ENCODE results near the gene SPAG4. TPM values are rescaled to one million over a fixed set of nuclear protein-coding genes. Genes with fewer than 3 reads are reported as not detected.

Gene SPAG4
- total RNA-seq = 5.9 TPM

GRCh38 chr20:35615667-35616464 is at the start of gene SPAG4:
TSS of gene SPAG4 (plus strand) at chr20:35615829. CDS start at chr20:35616004, 175 bp downstream.
- no peaks in the 10 kb centered on the region for H3K27me3 ChIP-seq (ENCODE audit: insufficient read depth, low read length)
- H3K4me1 ChIP-seq (ENCODE audit: insufficient read depth, low read length) = peaks cover 47% of the 10 kb centered on the region
- peak within 1 kb of the TSS; percentile 50 for H3K4me3 ChIP-seq (ENCODE audit: low read length)
- H3K9me3 ChIP-seq (ENCODE audit: low read depth, low read length) = no peaks in the 10 kb centered on the region

- Histone ChIP-seq H3K4me1 (ENCODE audit: insufficient read depth, low read length) (no peaks in the 10 kb centered on the region), H3K9me3 (ENCODE audit: low read depth, low read length) (no peaks in the 10 kb centered on the region), H3K27me3 (ENCODE audit: insufficient read depth, low read length) (no peaks in the 10 kb centered on the region), H3K4me3 (ENCODE audit: low read length) (no peak overlapping the region)
Measured at GRCh38 chr20:35568645-35569044, 47.0 kb upstream of the SPAG4 start.

GRCh38 chr20:35571555-35571954 is 44.1 kb upstream of the SPAG4 start:
- Histone ChIP-seq H3K27me3 (ENCODE audit: insufficient read depth, low read length) (no peaks in the 10 kb centered on the region), H3K9me3 (ENCODE audit: low read depth, low read length) (no peaks in the 10 kb centered on the region), H3K4me1 (ENCODE audit: insufficient read depth, low read length) (no peaks in the 10 kb centered on the region), H3K4me3 (ENCODE audit: low read length) (no peak overlapping the region)

GRCh38 chr20:35572838-35573237 is 42.8 kb upstream of the SPAG4 start:
- no peaks in the 10 kb centered on the region for H3K4me1 ChIP-seq (ENCODE audit: insufficient read depth, low read length)
- H3K27me3 ChIP-seq (ENCODE audit: insufficient read depth, low read length) = no peaks in the 10 kb centered on the region
- no peaks in the 10 kb centered on the region for H3K9me3 ChIP-seq (ENCODE audit: low read depth, low read length)
- no peak overlapping the region for H3K4me3 ChIP-seq (ENCODE audit: low read length)

- Histone ChIP-seq H3K4me3 (ENCODE audit: low read length) (no peak overlapping the region), H3K27me3 (ENCODE audit: insufficient read depth, low read length) (no peaks in the 10 kb centered on the region), H3K4me1 (ENCODE audit: insufficient read depth, low read length) (no peaks in the 10 kb centered on the region), H3K9me3 (ENCODE audit: low read depth, low read length) (no peaks in the 10 kb centered on the region)
Measured at GRCh38 chr20:35575958-35576357, 39.7 kb upstream of the SPAG4 start.

GRCh38 chr20:35576816-35577215 is 38.8 kb upstream of the SPAG4 start:
- Histone ChIP-seq H3K4me3 (ENCODE audit: low read length) (no peak overlapping the region), H3K4me1 (ENCODE audit: insufficient read depth, low read length) (no peaks in the 10 kb centered on the region), H3K9me3 (ENCODE audit: low read depth, low read length) (no peaks in the 10 kb centered on the region), H3K27me3 (ENCODE audit: insufficient read depth, low read length) (no peaks in the 10 kb centered on the region)

- Histone ChIP-seq H3K9me3 (ENCODE audit: low read depth, low read length) (no peaks in the 10 kb centered on the region), H3K4me1 (ENCODE audit: insufficient read depth, low read length) (no peaks in the 10 kb centered on the region), H3K27me3 (ENCODE audit: insufficient read depth, low read length) (no peaks in the 10 kb centered on the region), H3K4me3 (ENCODE audit: low read length) (no peak overlapping the region)
Measured at GRCh38 chr20:35578469-35578868, 37.2 kb upstream of the SPAG4 start.

GRCh38 chr20:35579196-35579595 is 36.4 kb upstream of the SPAG4 start:
- Histone ChIP-seq H3K9me3 (ENCODE audit: low read depth, low read length) (no peaks in the 10 kb centered on the region), H3K4me1 (ENCODE audit: insufficient read depth, low read length) (no peaks in the 10 kb centered on the region), H3K4me3 (ENCODE audit: low read length) (no peak overlapping the region), H3K27me3 (ENCODE audit: insufficient read depth, low read length) (no peaks in the 10 kb centered on the region)

- no peaks in the 10 kb centered on the region for H3K4me1 ChIP-seq (ENCODE audit: insufficient read depth, low read length)
- H3K4me3 ChIP-seq (ENCODE audit: low read length) = no peak overlapping the region
- no peaks in the 10 kb centered on the region for H3K9me3 ChIP-seq (ENCODE audit: low read depth, low read length)
- no peaks in the 10 kb centered on the region for H3K27me3 ChIP-seq (ENCODE audit: insufficient read depth, low read length)
Measured at GRCh38 chr20:35582131-35582530, 33.5 kb upstream of the SPAG4 start.

- no peaks in the 10 kb centered on the region for H3K4me1 ChIP-seq (ENCODE audit: insufficient read depth, low read length)
- no peaks in the 10 kb centered on the region for H3K27me3 ChIP-seq (ENCODE audit: insufficient read depth, low read length)
- no peak overlapping the region for H3K4me3 ChIP-seq (ENCODE audit: low read length)
- H3K9me3 ChIP-seq (ENCODE audit: low read depth, low read length) = no peaks in the 10 kb centered on the region
Measured at GRCh38 chr20:35582741-35583404, 32.8 kb upstream of the SPAG4 start.

- H3K27me3 ChIP-seq (ENCODE audit: insufficient read depth, low read length) = no peaks in the 10 kb centered on the region
- no peaks in the 10 kb centered on the region for H3K4me1 ChIP-seq (ENCODE audit: insufficient read depth, low read length)
- H3K4me3 ChIP-seq (ENCODE audit: low read length) = no peak overlapping the region
- no peaks in the 10 kb centered on the region for H3K9me3 ChIP-seq (ENCODE audit: low read depth, low read length)
Measured at GRCh38 chr20:35583636-35584560, 31.7 kb upstream of the SPAG4 start.

- Histone ChIP-seq H3K4me3 (ENCODE audit: low read length) (no peak overlapping the region), H3K9me3 (ENCODE audit: low read depth, low read length) (no peaks in the 10 kb centered on the region), H3K27me3 (ENCODE audit: insufficient read depth, low read length) (no peaks in the 10 kb centered on the region), H3K4me1 (ENCODE audit: insufficient read depth, low read length) (no peaks in the 10 kb centered on the region)
Measured at GRCh38 chr20:35586751-35587425, 28.7 kb upstream of the SPAG4 start.

GRCh38 chr20:35587436-35587835 is 28.2 kb upstream of the SPAG4 start:
- no peaks in the 10 kb centered on the region for H3K27me3 ChIP-seq (ENCODE audit: insufficient read depth, low read length)
- no peaks in the 10 kb centered on the region for H3K4me1 ChIP-seq (ENCODE audit: insufficient read depth, low read length)
- H3K4me3 ChIP-seq (ENCODE audit: low read length) = no peak overlapping the region
- H3K9me3 ChIP-seq (ENCODE audit: low read depth, low read length) = no peaks in the 10 kb centered on the region

GRCh38 chr20:35588397-35588796 is 27.2 kb upstream of the SPAG4 start:
- H3K9me3 ChIP-seq (ENCODE audit: low read depth, low read length) = no peaks in the 10 kb centered on the region
- H3K4me3 ChIP-seq (ENCODE audit: low read length) = no peak overlapping the region
- no peaks in the 10 kb centered on the region for H3K27me3 ChIP-seq (ENCODE audit: insufficient read depth, low read length)
- H3K4me1 ChIP-seq (ENCODE audit: insufficient read depth, low read length) = no peaks in the 10 kb centered on the region

Data from mononuclear cell (primary cell).